Activated B cell treated with CpG ODN at 0.5 μM for 24 hours (primary cell): ENCODE measurements around the gene PDLIM3. TPM values are rescaled to one million over a fixed set of nuclear protein-coding genes. Genes with fewer than 3 reads are reported as not detected.

Experiments used
- ATAC-seq: fragments of 200-7000 bp; cut with Tn5 transposase; one replicate; pipeline ENCODE4 v1.10.0; 2021; ENCODE audit warnings: low read depth, mild to moderate bottlenecking, moderate library complexity
- CTCF ChIA-PET: fragments of 350-600 bp; sonication (Branson Sonifier 250); formaldehyde crosslinking; loops from one replicate; lab custom pipeline; 2021; ENCODE audit warnings: antibody characterized with exemption; lab: Charles Lee
- POLR2A ChIA-PET: fragments of 350-600 bp; sonication (Branson Sonifier 250); formaldehyde crosslinking; loops from one replicate; lab custom pipeline; 2021; ENCODE audit warnings: antibody characterized with exemption; lab: Charles Lee
- DNase-seq: peaks from one replicate; pipeline ENCODE4 v3.0.0; 2022
- H3K27ac Mint-ChIP-seq: one replicate; pipeline ENCODE4 v1.8.0; 2020; ENCODE audit warnings: mixed read lengths
- H3K27me3 Mint-ChIP-seq: one replicate; pipeline ENCODE4 v1.8.0; 2021; ENCODE audit warnings: mixed read lengths
- H3K36me3 Mint-ChIP-seq: one replicate; pipeline ENCODE4 v1.8.0; 2021; ENCODE audit warnings: low read depth, mixed read lengths
- H3K4me1 Mint-ChIP-seq: one replicate; pipeline ENCODE4 v1.8.0; 2021; ENCODE audit warnings: mixed read lengths
- H3K4me3 Mint-ChIP-seq: one replicate; pipeline ENCODE4 v1.8.0; 2020; ENCODE audit warnings: mild to moderate bottlenecking, mixed read lengths
- H3K9me3 Mint-ChIP-seq: one replicate; pipeline ENCODE4 v1.8.0; 2020; ENCODE audit warnings: mixed read lengths
- intact Hi-C: fragments of 100-400 bp; cut with micrococcal nuclease; formaldehyde crosslinking; loops from one replicate; pipeline ENCODE4 v1.15.1; 2024
- total RNA-seq: library from RNA; stranded (reverse); gene quantifications from 2 replicates; pipeline ENCODE4 v1.2.3, GENCODE V29; 2022
- TF ChIP-seq, protein P1 (sequence below): fragments of 200-600 bp; IDR thresholded peaks from one replicate; pipeline ENCODE4 v1.8.0; 2022; ENCODE audit warnings: antibody characterized with exemption, mild to moderate bottlenecking

PDLIM3 gene
- total RNA-seq, 1 donor from 2014 or later, result 0.20 TPM

DNA sequence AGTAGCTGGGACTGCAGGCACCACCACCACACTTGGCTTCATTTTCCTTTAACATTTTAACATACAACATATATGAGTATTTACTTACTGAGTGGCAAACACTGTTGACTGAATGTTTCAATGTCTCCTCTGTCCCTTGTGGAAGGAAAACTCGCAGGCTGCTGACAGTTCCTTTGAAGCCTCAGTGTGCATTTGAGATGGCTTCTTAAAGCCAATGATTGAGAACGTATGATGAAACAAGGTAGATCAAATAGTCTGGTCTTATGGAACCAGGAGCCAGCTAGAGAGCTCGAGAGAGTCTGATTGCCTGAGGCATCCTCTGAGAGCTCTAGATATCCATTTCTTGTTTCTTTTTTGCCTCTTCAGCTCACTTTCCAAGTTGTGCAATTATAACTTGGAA is 43.0 kb upstream of the PDLIM3 start:
- Mint-ChIP-seq H3K4me1 (no peaks in the 10 kb centered on the region), H3K36me3 (no peaks in the 10 kb centered on the region), H3K9me3 (no peaks in the 10 kb centered on the region), H3K27me3 (peaks cover 22% of the 10 kb centered on the region), H3K27ac (no peak overlapping the region), H3K4me3 (no peak overlapping the region)
- DNase-seq, result no peak
- CTCF ChIA-PET, result no interaction called here
- intact Hi-C loops, result no loop called here
- no peak for ATAC-seq
- TF ChIP-seq, protein P1, sequence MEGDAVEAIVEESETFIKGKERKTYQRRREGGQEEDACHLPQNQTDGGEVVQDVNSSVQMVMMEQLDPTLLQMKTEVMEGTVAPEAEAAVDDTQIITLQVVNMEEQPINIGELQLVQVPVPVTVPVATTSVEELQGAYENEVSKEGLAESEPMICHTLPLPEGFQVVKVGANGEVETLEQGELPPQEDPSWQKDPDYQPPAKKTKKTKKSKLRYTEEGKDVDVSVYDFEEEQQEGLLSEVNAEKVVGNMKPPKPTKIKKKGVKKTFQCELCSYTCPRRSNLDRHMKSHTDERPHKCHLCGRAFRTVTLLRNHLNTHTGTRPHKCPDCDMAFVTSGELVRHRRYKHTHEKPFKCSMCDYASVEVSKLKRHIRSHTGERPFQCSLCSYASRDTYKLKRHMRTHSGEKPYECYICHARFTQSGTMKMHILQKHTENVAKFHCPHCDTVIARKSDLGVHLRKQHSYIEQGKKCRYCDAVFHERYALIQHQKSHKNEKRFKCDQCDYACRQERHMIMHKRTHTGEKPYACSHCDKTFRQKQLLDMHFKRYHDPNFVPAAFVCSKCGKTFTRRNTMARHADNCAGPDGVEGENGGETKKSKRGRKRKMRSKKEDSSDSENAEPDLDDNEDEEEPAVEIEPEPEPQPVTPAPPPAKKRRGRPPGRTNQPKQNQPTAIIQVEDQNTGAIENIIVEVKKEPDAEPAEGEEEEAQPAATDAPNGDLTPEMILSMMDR, result no peak
- POLR2A ChIA-PET, result no interaction called here

DNA sequence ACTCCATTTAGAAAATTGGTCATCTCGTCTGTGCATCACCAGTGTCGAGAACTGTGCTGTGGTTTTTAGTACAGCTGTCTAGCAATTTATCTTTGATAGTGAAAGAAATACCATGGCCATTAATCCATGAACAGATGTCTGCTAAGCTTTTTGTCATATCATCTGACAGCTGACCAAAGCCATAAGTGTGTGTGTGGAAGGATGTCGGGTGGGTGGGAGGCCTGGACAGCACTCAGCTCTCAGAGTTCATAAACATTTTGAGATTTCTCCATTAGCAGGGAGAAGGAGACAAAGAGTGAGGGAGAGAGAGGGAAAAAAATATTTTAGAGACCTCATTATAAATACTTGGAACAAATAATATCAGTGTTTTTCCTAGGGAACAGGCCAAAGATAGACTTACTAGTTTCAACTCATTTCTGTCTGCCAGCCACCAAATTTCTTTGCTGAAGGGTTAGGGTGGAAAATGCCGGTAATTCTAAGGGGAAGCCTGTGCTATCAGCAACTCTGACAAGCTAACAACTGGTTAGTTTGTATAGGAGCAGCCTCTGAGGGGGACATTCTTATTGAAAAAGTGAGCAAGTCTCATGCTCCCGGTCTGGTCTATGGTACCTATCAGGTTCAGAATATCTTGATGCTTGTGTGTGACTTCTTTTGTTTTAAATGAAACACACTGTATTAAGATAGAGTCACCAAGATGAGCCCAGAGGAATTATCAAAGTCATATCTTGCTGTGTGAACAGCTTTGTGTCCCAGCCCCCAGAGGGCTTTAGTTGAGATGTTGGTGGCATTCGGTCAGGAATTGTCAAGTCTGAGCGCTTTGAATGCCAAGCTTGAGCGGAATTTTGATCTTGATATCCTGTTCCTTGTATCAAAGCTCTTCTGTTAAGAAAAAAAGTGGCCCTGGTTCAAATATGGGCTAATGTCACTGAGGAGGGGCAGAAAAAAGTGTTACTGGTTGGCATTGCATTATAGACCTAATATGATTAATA is 41.9 kb upstream of the PDLIM3 start:
- no peaks in the 10 kb centered on the region for H3K4me1 Mint-ChIP-seq
- DNase-seq (no peak), ATAC-seq (no peak)
- no peak overlapping the region for H3K27ac Mint-ChIP-seq
- TF ChIP-seq, protein P1, result no peak
- H3K27me3 Mint-ChIP-seq, result peaks cover 15% of the 10 kb centered on the region
- H3K9me3 Mint-ChIP-seq, result no peaks in the 10 kb centered on the region
- H3K36me3 Mint-ChIP-seq, result no peaks in the 10 kb centered on the region
- no peak overlapping the region for H3K4me3 Mint-ChIP-seq
- intact Hi-C loops, result no loop called here
- ChIA-PET POLR2A (no interaction called here), CTCF (interaction anchor here (1.1 kb wide), 1 partner anchor 20 kb away, joined by 5 read pairs; no protein-coding TSS in a partner anchor)

DNA sequence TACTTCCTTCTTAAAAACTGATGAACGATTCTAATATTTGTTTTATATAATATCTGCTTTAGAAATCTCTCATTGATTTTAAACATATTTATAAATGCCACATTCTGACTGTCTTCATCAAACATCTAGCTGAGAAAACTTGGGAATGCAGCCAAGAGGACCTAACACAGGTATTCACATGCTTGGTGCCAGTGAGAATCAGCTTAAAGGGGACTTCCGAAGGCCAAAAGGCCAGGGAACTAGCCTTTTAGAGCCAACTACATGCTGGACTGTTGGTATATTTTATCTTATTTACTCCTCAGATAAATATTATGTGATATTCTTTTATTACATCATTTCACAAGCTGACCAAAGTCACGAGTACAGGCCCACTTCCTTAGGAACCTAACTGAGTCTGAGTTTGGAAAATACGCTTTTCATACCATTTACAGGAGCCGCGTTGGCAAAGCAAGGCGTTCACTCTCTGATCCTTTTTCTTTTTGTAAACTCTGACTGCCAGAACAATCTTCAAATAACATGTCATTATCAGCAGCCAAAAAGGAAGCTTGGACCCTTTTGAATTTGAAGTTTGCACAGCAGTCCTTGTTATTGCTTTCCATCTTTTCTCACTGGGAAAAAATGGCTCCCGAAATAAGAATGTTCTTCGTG is 41.1 kb upstream of the PDLIM3 start:
- peaks cover 13% of the 10 kb centered on the region for H3K27me3 Mint-ChIP-seq
- no peaks in the 10 kb centered on the region for H3K36me3 Mint-ChIP-seq
- ChIA-PET POLR2A (no interaction called here), CTCF (interaction anchor here (1.1 kb wide), 1 partner anchor 21 kb away, joined by 5 read pairs; no protein-coding TSS in a partner anchor)
- H3K4me1 Mint-ChIP-seq, result no peaks in the 10 kb centered on the region
- ATAC-seq, result no peak
- no peak overlapping the region for H3K4me3 Mint-ChIP-seq
- no peaks in the 10 kb centered on the region for H3K9me3 Mint-ChIP-seq
- no peak overlapping the region for H3K27ac Mint-ChIP-seq
- no peak for DNase-seq
- TF ChIP-seq, protein P1, result no peak
- intact Hi-C loops, result no loop called here

DNA sequence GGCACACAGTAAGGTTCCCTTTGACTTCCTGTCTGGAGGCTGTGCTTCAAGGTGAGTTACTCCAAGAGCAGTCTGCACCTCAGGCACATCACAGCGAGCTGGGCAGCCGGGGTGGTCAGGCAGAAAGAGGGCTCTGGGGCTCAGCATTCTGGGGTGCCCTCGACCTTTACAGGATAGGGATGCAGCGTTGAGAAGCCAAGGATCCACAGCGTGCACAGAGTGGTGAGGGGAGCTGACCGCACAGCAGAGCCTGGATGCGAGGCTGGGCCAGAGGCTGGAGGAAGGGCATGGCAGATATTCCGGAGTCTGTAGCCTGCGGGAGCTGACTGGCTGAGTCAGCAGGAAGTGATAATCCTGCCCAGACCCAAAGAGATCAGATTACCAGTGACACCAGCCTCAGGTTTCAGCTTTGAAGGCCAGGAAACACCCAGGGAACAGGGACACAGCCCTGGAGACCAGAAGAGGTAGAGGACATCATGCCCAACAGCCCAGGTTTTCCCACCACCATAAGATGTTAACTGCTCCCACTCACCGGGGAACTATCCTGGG is 38.4 kb upstream of the PDLIM3 start:
- Mint-ChIP-seq H3K36me3 (no peaks in the 10 kb centered on the region), H3K27ac (no peak overlapping the region), H3K4me1 (no peaks in the 10 kb centered on the region), H3K27me3 (peaks cover 11% of the 10 kb centered on the region), H3K9me3 (no peaks in the 10 kb centered on the region), H3K4me3 (no peak overlapping the region)
- DNase-seq (no peak), ATAC-seq (no peak)
- CTCF ChIA-PET, result no interaction called here
- intact Hi-C loops, result no loop called here
- POLR2A ChIA-PET, result no interaction called here
- TF ChIP-seq, protein P1, result no peak

DNA sequence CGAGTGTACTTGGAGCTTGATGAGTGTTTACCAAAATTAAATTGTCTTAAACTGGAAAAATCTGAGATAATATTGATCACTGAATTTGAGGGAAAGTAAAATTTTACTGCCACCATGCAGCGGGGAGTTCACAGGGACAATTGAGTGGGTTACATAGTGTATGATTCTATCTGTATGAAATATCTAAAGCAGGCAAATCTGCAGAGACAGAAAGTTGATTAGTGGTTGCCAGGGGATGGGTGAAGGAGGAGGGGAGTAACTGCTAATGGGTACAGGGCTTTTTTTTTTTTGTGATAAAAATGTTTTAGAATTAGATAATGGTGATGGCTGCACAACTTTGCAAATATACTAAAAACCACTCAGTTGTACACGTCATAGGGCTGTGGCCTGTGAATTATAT is 35.4 kb upstream of the PDLIM3 start:
- H3K4me3 Mint-ChIP-seq, result no peak overlapping the region
- ATAC-seq (no peak), DNase-seq (no peak)
- no peaks in the 10 kb centered on the region for H3K9me3 Mint-ChIP-seq
- H3K27me3 Mint-ChIP-seq, result peaks cover 7% of the 10 kb centered on the region
- no peaks in the 10 kb centered on the region for H3K4me1 Mint-ChIP-seq
- TF ChIP-seq, protein P1, result no peak
- intact Hi-C loops, result no loop called here
- CTCF ChIA-PET, result no interaction called here
- no peak overlapping the region for H3K27ac Mint-ChIP-seq
- no peaks in the 10 kb centered on the region for H3K36me3 Mint-ChIP-seq
- POLR2A ChIA-PET, result interaction anchor here (0.7 kb wide), 1 partner anchor 271 kb away, joined by 3 read pairs; no protein-coding TSS in a partner anchor
